Astrocyte of the cerebellum (primary cell): ENCODE measurements around the gene DTNBP1.
"Not testable (repeated sequence)": the region's sequence is repeated elsewhere in the genome, so short reads cannot be mapped to it uniquely, and the experiment has no call there.

Source experiments
- DNase-seq: peaks from one replicate; pipeline ENCODE4 v3.0.0-alpha.2; 2011; ENCODE audit warnings: low read depth
- H3K4me3 ChIP-seq: 2 replicates; pipeline ENCODE4 v1.5.1; 2011; ENCODE audit warnings: mild to moderate bottlenecking, low read depth, low read length, moderate library complexity
- in situ Hi-C: cut with HindIII; loops from 2 replicates; pipeline ENCODE4 v1.10.0; 2017; ENCODE audit warnings: low sequenced_read_pairs
- TF ChIP-seq, protein P1 (sequence below): IDR thresholded peaks from 2 replicates; pipeline ENCODE4 v1.5.1; 2012; ENCODE audit warnings: low read length, low read depth, moderate library complexity, mild to moderate bottlenecking; ENCODE audit errors: missing control alignments

DTNBP1 gene

DNA sequence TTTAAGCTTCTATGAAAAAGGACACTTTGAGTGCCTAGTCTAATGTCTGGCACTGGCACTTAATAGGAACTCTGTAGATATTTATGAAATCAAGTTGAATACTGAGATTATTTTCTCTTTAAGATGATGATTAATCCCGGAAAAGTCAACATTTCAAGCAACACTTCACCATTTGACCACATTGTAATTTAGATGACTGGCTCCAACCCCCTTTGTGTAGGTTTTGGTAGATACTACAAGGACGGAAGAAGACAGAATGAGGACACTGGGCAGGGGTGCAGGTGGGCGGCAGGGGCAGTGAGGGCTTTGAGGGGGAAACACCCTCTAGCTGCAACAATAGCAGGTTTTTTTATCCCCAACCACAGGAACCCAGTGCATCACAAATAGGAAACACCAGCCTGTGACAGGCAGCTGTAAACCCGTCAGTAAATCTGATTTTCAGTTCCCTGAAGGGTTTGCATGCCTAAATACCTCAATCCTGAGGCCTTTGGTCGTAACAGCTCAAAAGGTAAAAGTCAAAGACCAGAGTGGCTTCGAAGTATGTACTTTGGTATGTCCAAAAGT, 4.6 kb downstream of the DTNBP1 start:
- H3K4me3 ChIP-seq, result no peak overlapping the region
- DNase-seq, result no peak
- TF ChIP-seq, protein P1, sequence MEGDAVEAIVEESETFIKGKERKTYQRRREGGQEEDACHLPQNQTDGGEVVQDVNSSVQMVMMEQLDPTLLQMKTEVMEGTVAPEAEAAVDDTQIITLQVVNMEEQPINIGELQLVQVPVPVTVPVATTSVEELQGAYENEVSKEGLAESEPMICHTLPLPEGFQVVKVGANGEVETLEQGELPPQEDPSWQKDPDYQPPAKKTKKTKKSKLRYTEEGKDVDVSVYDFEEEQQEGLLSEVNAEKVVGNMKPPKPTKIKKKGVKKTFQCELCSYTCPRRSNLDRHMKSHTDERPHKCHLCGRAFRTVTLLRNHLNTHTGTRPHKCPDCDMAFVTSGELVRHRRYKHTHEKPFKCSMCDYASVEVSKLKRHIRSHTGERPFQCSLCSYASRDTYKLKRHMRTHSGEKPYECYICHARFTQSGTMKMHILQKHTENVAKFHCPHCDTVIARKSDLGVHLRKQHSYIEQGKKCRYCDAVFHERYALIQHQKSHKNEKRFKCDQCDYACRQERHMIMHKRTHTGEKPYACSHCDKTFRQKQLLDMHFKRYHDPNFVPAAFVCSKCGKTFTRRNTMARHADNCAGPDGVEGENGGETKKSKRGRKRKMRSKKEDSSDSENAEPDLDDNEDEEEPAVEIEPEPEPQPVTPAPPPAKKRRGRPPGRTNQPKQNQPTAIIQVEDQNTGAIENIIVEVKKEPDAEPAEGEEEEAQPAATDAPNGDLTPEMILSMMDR, result no peak
- in situ Hi-C loops, result no loop called here

- TF ChIP-seq, protein P1, result no peak
- no peak for DNase-seq
- H3K4me3 ChIP-seq, result no peak overlapping the region
- in situ Hi-C loops, result no loop called here
Measured at GRCh38 chr6:15657290-15657689, 5.5 kb downstream of the DTNBP1 start.

DNA sequence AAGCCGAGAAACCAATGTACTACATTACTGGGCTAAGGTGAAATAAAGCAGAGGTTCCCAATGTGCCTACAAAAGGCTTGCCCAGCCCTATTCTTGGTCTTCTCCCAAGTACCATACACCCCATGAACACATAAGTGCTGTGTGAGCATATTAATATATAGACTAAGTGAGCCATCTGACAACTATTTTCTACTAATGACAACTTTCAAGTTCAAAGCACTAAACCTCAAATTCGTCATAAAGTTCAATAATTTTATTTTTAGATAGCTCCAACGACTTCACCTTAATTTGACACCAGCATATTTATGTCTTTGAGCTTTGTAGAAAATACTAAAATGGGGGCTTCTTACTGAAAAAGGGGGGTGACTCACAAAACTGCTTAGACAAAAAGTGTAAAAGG, 6.7 kb downstream of the DTNBP1 start:
- DNase-seq, result no peak
- TF ChIP-seq, protein P1, result no peak
- in situ Hi-C loops, result no loop called here
- H3K4me3 ChIP-seq, result no peak overlapping the region

GRCh38 chr6:15654250-15654649, 8.6 kb downstream of the DTNBP1 start:
- TF ChIP-seq, protein P1, result no peak
- in situ Hi-C loops, result no loop called here
- no peak for DNase-seq

DNA sequence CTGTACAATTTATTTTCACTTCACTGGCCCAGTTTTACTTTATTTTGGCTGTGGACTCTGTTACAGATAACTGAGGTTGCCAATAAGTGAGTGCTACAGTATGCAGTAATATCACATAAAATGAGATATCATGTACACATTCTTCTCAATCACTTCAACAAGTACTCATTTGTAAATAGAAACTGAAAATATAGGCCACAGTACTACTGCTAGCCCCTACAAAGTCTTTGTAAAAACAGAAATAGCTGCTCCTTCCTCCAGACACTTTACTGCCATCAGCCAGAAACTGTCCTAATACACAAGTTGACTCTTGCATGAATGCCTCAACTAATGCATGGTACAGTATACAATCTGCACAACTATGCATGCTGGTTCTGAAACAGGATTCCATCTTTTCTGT, 9.2 kb downstream of the DTNBP1 start:
- TF ChIP-seq, protein P1, result no peak
- in situ Hi-C loops, result no loop called here
- no peak for DNase-seq
- H3K4me3 ChIP-seq, result no peak overlapping the region

More at GRCh38 chr6:15654250-15654649, 8.6 kb downstream of the DTNBP1 start:
- no peak overlapping the region for H3K4me3 ChIP-seq

GRCh38 chr6:15650004-15650559, 12.7 kb downstream of the DTNBP1 start:
- H3K4me3 ChIP-seq, DNase-seq, in situ Hi-C loops: not testable (repeated sequence)

DNA sequence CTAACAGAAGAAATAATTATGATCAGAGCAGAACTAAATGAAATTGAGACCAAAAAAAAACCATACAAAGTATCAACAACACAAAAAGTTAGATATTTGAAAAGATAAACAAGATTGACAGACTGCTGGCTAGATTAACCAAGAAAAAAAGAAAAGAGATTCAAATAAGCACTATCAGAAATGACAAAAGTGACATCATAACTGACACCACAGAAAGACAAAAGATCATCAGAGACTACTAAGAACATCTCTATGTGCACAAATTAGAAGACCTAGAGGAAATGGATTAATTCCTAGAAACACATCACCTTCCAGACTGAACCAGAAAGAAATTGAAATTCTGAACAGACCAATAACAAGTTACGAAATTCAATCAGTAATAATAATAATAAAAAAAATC, 17.9 kb downstream of the DTNBP1 start:
- in situ Hi-C loops, result no loop called here

More for the DNA sequence above, 17.9 kb downstream of the DTNBP1 start:
- no peak overlapping the region for H3K4me3 ChIP-seq
- TF ChIP-seq, protein P1, result no peak
- no peak for DNase-seq
